ENCODE data around the gene VRK2.
"Not testable (repeated sequence)": the region's sequence is repeated elsewhere in the genome, so short reads cannot be mapped to it uniquely, and the experiment has no call there.

VRK2 gene

GRCh38 chr2:58055033-58055786 lies 8.6 kb downstream of the VRK2 start:
- DNase-seq: no peak

DNA sequence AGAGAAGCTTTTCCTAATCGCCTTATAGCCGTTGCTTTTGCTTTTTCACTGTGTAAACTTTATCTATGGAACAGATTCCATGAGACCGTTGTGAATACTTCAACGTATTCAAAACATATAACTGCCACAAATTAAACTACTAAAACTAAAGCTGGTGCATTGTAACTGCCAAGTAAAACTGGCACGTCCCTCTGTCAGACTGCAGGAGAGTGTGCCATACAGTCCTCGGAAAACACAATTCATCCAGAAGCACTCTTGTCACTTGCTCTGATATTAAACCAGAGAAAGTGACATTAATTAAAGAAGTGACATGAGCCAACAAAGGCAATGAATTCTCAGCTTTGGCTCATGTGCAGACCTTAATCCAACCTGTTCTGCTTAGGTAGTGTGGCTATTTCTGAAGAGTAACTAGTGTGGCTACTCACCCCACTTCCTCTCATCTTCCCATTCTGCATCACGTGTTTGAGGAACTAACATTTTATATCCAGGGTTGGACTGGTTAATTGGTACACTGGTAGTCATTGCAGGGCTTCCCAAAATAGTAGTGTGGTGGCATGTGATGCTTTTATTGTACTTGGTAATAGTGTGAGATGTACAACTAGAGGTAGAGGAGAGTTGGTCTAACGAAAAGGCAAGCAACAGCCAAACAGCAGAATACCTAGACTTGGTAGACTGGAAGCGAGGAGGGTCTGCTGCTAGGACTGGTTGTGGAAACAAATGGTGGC lies 9.7 kb downstream of the VRK2 start:
- no peak for DNase-seq

- no peak for DNase-seq
Measured at GRCh38 chr2:58057707-58058530, 11.3 kb downstream of the VRK2 start.

DNA sequence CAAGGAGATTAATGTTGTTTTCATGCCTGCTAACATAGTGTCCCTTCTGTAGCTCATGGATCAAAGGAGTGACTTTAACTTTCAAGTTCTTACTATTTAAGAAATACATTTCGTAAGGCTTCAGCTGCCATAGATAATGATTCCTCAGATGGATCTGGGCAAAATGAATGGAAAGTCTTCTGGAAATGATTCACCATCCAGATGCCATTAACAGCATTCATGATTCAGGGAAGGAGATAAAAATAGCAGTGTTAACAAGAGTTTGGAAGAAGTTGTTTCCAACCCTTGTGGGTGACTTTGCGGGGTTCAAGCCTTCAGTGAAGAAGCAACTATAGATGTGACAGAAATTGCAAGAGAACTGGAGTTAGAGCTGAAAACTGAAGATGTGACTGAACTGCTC lies 17.0 kb downstream of the VRK2 start:
- DNase-seq: no peak

- no peak for DNase-seq
Measured at GRCh38 chr2:58064086-58064485, 17.5 kb downstream of the VRK2 start.

- no peak for DNase-seq
Measured at GRCh38 chr2:58065248-58065647, 18.6 kb downstream of the VRK2 start.

- no peak for DNase-seq
Measured at GRCh38 chr2:58067001-58067400, 20.4 kb downstream of the VRK2 start.

- no peak for DNase-seq
Measured at GRCh38 chr2:58070765-58071164, 24.2 kb downstream of the VRK2 start.

DNA sequence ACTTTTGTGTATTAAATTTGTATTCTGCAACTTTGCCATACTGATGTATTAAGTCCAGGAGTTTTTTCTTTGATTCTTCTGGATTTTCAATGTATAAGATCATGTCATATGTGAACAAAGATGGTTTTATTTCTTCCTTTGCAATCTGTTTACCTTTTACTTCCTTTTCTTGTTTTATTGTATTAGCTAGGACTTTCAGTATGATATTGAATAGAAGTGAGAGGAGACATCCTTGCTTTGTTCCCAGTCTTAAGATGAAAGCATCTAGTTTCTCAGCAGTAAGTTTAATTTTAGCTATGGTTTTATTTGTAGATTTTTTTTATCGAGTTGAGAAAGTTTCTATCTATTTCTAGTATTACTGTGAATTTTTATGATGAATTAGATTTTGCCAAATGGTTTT lies 25.5 kb downstream of the VRK2 start:
- DNase-seq: no peak

- no peak for DNase-seq
Measured at GRCh38 chr2:58073008-58073407, 26.4 kb downstream of the VRK2 start.

- DNase-seq: no peak
Measured at GRCh38 chr2:58073751-58074150, 27.1 kb downstream of the VRK2 start.

- DNase-seq: peak; percentile 57
Measured at GRCh38 chr2:58081000-58081399, 34.4 kb downstream of the VRK2 start.

GRCh38 chr2:58089081-58089480 lies 42.5 kb downstream of the VRK2 start:
- DNase-seq: no peak

DNA sequence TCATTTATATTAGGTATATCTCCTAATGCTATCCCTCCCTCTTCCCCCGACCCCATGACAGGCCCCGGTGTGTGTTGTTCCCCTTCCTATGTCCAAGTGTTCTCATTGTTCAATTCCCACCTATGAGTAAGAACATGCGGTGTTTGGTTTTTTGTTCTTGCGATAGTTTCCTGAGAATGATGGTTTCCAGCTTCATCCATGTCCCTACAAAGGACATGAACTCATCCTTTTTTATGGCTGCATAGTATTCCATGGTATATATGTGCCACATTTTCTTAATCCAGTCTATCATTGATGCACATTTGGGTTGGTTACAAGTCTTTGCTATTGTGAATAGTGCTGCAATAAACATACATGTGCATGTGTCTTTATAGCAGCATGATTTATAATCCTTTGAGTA lies 46.2 kb downstream of the VRK2 start:
- not testable (repeated sequence) for DNase-seq

DNA sequence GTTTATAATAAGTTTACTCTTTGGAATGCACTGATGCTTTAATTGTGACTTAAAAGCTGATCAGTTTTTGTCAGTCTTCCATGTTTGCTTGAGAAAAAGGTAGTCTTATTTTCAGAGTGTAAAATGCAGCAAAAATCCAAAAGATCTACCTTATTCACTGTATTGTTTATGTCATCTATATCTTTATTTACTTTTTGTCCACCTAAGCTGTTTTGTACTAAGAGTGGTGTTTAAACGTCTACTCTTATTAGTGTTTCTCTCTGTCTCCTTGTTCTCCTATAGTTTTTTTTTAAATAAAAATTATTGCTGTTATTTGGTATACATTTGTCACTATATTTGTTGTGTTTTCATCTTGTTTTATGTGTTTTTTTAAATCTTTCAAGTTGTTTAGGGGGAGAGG lies 50.4 kb downstream of the VRK2 start:
- DNase-seq: no peak

DNA sequence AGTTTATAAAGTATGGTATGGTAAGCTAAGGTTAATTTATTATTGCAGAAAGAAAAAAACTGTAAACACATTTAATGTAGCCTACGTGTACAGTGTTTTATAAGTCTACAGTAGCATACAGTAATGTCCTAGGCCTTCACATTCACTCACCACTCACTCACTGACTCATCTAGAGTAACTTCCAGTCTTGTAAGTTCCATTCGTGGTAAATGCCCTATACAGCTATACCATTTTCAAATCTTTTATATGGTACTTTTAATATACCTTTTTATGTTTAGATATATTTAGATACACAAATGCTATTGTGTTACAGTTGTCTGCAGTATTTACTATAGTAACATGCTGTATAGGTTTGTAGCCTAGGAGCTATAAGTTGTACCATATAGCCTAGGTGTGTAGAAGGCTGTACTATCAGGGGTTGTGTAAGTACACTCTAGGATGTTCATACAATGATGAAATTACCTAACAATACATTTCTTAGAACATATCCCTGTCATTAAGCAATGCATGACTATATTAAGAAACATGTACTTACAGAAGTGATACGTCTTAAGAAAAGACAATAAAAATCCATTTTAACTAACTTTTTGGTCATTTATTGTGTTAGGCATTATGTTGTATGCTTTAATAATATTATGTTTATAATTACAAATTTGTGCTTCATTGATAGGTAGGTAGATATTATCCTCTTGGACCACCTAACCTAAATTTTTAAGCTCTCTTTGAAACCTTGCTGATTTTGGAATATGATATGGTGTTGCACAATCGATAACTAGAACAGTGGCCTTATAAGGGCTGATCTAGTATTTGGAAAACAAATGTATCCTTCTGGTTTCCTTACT lies 51.9 kb downstream of the VRK2 start:
- DNase-seq: no peak

GRCh38 chr2:58099096-58099769 lies 52.6 kb downstream of the VRK2 start:
- no peak for DNase-seq

- DNase-seq: no peak
Measured at GRCh38 chr2:58101500-58101899, 54.9 kb downstream of the VRK2 start.

DNA sequence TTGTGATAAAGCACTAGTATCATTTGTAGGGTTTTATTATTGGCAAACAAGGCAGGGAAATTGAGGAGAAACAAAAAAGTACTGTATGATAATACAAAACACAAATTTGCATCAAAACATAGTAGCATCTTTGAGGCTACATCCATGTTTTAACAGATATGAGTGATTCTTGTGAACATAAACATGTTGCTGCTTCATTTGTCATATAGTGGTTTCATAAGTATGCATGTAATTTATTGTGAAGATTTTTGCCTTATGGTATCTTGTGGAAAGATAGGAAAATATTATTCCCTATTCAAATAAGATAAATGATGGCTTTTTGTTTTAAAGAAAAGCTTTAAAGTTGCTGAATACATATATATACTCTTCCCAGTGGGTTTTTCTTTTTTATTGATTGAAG lies 60.3 kb downstream of the VRK2 start:
- no peak for DNase-seq

DNA sequence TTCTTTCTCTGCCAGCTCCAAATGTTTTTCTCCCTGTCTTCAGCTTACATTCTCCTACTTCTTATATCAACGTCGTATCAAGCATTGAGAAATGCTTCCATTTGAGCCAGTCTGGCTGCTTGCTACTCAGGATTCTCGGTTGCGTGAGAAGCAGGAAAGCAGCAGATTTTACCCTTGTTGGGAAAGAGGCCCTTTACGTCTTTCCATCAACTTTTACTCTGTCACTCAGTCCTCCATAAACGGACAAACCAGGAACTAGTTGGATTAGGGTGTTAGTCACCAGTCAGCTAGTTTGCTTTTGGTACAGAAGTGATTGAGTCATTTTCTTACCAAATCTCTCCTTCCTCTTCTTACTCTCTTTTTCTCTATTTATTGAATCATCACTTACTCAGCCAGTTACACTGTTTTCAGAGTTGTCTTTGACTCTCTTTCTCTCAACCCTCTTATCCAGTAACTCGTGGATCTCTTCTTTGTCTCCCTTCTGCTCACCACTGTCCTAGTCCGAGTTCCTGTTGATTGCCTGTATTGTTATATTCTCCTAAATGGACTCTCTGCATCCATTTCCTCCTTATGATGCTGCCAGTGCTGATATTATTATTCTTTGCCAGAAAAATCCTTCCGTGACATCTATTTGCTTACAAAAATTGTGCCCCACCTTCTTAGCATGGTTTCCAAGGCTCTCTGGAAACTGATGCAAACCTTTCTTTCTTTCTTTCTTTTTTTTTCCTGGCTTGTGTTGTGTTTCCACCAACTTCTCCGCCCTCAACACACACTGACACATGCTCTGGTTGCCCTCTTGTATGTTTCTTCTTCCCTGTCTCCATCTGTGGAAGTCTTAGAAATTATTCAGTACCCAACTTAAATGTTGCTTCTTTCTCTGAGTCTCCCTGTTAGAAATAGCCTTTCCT lies 61.5 kb downstream of the VRK2 start:
- DNase-seq: no peak

DNA sequence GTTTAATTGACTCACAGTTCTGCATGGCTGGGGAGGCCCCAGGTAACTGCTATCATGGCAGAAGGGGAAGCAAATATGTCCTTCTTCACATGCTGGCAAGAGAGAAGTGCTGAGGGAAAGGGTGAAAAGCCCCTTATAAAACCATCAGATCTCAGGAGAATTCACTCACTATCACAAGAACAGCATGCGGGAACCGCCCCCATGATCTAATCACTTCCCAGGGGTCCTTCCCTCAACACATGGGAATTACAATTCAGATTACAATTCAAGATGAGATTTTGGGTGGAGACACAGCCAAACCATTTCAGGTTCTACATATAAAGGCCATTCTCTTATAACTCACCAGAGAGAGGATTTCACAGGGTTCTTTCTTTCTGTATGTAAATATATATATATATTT lies 62.9 kb downstream of the VRK2 start:
- no peak for DNase-seq
